GM21717 (cell line): ENCODE results near the gene MEPCE.

ENCODE experiments used
- ATAC-seq: cut with Tn5 transposase; IDR thresholded peaks from one replicate; pipeline ENCODE4 v1.9.1; 2021; ENCODE audit warnings: mild to moderate bottlenecking, moderate library complexity; ENCODE audit not compliant: unreplicated experiment

Gene MEPCE

DNA sequence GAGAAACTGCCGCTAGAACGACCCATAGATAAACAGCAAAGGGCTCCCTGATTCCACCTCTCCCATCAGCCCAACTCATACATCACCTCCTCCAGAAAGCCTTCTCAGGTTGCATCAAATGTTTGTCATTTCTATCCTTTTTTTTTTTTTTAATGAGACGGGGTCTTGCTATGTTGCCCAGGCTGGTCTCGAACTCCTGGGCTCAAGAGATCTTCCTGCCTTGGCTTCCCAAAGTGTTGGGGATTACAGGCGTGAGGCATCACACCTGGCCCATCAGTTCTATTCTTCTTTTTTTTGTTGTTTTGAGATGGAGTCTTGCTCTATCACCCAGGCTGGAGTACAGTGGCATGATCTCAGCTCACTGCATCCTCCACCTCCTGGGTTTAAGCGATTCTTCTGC is 27.4 kb downstream of the MEPCE start:
- ATAC-seq, result no peak

DNA sequence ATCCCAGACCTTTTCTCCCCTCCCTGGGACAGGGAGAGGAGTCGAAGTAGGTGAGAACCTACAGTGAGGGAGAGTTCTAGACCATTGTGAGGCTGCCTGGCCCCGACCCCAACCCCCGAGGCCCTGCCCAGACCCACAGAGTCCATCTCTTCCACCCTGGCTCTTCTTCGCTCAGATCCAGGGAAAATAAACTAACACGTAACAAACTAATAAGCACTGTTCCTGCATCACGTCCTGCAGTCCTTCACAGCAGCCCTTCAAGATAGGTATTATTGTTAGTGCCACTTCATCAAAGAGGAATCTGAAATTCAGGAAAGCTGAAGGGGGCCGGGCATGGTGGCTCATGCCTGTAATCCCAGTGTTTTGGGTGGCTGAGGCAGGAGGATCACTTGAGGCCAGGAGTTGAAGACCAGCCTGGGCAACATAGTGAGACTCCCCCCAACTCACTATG is 34.6 kb downstream of the MEPCE start, which contains the start of gene SPACDR:
Gene SPACDR (minus strand): TSS at position 51 of the 451 bp plus-strand sequence. CDS start 235 bp downstream, outside the sequence.
- no peak for ATAC-seq

DNA sequence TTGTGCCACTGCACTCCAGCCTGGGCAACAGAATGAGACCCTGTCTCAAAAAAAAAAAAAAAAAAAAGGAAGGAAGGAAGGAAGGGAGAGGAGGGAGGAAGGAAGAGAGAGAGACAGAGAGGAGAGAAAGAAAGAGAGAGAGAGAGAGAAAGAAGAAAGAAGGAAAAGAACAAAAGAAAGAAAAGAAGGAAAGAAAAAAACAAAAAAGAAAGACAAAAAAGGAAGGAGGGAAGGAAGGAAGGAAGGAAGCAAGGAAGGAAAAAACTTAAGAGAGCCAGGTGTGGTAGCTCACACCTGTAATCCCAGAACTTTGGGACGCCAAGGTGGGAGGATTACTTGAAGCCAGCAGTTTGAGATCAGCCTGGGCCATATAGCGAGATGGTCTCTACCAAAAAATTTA is 35.2 kb downstream of the MEPCE start:
- ATAC-seq, result no peak

DNA sequence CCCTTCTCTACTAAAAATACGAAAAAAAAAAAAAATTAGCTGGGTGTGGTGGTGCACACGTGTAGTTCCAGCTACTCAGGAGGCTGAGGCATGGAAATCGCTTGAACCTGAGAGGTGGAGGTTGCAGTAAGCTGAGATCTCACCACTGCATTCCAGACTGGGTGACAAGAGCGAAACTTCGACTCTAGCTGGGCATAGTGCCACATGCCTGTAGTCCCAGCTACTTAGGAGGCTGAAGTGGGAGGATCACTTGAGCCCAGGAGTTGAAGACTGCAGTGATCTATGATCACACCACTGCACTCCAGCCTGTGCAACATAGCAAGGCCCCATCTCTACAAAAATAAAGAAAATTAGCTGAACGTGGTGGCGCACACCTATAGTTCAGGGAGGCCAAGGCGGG is 35.7 kb downstream of the MEPCE start:
- ATAC-seq, result no peak

DNA sequence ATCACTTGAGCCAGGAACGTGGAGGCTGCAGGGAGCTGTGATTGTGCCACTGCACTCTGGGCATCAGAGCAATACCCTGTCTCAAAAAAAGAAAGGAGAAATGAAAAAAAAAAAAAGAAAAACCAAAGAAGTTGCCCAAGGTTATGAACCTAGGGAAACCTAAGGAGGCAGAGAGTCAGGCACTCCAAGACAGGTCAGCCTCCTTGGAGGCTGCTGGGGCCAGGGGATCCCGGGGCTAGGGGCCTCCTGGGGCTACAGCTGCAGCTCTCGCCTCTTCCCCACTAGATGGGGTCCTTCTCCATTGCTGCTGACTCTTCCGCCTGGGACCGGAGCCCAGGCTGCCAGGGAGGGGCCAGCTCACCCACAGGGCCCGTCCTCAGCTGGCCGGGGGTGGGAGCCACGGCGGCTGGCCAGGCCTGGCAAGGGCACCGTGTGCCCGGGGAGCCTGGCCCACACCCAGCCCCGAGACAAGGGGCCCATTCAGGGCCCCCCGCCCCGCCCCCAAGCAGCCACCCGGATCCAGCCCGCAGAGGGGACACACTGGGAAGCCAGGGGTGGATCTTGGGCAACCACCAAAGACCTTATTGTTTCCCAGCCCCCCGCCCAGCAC is 36.2 kb downstream of the MEPCE start:
- ATAC-seq, result no peak

DNA sequence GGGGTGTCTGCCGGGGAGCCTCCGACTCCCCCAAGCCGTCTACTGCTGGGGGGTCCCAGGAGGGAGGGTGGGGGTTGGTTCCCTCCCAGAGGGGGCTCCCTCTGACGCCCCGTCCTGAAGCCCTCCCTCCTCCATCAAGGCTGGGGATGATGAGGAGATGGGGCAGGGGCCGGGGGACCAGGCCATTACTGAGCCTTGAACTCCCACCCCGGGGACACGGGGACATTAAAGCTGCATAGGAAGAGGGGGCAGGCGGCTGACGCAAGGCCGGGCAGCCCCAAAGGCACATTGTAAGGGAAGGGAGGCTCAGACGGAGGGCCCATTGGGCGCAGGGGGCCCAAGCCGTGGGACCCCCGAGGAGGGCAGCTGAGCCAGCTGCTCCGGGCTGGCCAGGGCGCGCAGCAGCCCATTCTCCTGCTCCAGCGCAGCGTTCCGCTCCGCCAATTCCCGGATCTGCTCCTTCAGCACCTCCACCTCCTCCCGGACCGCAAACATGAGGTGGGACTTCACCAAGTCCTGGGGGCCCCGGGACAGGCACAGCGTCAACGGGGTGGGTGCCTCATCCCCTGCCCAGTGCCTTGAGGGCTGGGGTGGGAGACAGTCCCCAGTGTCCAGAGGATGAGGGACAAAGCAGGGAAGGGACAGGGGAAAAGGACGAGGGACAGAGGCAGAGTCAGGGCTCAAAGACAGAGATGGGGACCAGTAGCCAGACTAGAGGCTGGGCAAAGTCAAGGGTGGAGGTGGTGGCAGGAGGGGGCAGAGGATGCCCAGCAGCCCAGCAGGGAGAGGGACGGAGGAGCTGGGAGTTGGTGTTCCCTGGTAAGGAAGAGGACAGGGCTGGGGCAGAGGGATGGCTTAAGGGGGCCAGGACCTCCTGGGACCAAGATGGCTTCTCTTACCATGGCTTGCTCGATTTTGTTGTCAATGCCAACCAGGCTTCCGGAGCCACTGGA is 37.3 kb downstream of the MEPCE start:
- ATAC-seq, result no peak

DNA sequence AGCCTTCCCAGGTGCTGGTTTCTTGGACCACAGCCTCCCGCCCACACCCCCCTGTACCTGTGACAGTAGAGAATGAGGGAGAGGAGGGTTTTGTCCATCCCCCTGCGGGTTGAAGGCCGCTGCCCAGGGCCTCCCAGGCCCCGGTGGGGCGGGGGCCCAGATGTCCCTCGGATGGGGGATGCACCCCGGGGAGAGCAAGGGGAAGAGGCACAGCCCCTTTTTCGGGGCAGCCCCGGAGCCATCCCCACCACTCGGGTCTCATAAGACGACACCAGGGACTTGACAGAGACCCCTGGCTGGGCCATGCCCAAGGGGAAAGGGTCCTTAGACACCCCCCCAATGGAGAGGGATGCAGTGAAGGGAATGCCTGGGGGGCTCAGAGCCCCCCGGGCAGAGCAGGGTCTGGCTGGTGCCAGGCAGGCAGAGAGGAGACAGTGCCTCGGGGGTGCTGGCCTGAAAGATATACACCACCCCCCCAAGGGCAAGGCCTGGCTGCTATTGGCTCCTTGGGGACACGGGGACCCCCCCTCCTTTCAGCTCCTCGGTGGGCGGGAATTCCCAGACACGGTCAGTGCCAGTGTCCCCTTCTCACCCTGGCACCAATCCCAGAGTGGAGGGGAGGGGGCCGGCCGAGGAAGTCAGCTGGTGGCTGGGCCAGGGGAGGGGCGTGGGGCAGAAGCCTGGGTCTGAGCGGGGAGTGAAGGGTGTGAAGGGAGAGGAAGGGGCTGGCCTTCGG is 38.2 kb downstream of the MEPCE start:
- no peak for ATAC-seq

DNA sequence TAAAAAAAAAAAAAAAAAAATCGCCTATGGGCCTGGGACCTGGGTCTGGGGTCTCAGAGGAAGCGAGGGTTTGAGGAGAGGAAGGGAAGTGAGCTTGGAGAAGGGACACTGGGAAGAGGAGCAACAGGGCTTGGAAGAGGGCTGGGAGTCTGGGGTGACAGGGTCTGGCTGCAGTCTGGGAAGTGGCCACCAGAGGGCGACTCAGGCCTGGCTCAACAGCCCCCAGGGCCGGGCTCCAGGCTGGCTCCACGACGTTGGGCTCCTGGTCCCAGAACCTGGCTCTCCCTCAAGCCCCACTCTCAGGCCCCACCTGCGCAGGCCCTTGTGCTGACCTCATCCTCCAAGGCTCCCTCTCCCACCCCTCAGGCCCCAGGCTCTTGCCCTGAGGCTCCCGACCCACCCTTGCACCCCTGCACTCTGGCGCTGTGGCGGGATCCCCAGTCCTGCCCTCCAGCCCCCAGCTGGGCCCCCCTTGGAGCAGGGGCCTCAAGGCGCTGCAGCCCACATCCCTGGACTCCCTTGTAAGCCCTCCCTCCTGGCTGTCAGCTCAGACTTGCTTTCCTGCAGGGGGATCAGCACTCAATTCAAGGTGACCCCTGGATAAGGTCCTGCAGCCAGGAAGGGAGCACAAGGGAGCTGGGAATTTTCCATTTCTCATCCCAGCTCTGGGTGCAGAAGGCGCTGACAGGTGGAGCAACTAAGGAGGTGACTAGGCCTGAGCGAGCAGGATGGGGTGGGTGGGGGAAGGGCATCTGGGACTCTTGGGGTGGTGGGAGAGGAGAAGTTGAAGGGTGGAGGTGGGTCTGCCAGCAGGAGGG is 39.8 kb downstream of the MEPCE start:
- no peak for ATAC-seq

DNA sequence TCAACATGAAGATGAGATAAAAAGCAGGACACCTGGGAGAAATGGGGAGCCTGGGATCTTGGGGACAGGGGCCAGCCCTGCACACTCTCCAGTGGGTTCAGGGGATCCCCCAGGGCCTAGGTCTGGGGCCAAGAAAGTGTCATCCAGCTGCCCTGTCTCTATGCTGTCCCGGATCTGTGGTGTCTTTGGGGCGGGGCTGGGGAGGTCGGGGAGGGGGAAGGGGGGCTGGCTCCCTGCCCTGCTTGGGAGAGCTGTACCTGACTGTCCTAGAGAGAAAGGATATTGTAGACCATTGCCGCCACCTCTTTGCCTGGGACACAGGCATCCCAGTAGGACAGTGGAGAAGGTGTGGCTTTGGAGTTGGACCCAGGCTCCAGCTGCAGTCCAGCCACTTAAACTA is 41.4 kb downstream of the MEPCE start:
- ATAC-seq, result no peak

DNA sequence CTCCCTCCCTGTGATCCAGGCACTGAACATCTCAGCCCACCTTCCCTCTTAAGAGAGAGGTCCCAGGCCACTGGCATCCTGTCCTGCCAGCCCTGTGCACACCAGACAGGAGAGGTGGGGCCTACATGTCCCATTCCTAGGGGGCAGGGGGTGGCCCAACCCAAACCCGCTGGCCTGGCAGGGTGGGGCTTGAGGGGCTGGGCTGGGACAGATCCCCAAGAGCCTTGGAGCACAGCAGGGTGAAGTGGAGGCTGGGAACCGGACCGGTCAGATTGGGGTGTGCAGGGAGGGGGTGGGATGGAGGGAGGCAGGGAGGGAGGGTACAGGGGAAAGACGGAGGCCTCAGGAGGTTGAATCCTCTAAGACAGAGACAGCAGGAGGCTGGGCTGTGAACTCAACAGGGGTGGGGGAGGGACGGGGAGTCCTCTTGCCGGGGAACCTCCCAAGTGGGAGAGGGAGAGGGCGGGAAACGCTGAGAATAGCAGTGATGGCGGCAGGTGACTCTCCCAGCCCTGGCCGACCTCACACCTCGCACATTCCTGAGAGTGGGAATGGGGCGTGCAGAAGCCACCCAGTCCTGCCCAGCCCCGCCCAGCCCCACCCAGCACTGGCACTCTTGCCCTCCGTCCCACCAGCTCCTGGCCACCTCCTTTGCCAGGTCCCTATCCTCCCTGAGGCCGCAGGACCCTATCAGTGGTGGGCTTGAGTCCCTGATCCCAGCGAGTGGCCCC is 42.7 kb downstream of the MEPCE start:
- ATAC-seq, result no peak

DNA sequence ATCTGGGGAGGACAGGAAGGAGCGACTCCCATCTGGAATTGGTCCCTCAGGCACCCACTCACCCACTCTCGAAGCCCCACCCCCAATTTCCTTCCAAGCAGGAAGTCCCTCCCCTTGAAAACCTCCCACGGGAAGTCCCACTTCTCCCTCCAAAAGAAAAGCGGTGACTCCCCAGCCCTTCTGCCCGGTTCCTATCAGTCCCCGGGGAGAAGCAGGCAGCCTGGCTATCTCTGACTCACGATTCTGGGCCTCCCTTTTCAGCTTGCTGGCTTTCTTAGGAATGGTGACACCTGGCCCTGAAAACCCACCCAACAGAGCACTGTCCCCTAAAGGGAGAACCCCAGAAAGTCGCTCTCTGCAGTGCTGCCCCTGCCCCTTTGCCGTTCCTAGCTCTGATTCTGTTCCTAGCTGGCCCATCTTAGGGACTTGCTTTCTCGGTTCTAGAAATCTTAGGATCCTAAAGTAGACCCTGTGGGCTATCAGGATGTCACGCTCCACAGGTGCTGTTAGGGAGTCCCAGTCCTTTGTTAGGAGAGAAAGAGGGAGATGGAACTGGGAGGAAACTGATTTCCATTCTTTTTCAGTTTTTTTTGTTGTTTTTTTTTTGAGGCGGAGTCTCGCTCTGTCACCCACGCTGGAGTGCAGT is 43.3 kb downstream of the MEPCE start:
- ATAC-seq, result no peak

DNA sequence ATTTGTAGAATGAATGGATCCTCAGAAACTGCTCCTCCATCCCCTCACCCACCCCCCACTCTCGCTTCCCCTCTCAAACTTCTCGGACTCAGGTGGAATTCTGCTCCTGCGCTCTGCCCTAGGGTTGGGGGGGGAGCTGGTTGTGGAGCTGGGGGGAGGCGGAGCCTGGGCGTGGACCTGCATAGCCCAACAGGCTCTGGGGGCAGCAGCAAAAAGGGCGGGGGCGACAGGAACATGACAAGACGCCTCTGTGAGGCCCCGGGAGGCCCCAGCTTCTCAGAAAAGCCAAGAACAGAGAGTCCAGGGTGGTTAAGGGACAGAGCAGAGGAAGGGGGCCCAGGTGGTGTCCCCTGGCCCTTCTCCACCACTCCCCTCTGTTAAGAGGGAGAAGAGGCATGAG is 45.9 kb downstream of the MEPCE start:
- no peak for ATAC-seq

DNA sequence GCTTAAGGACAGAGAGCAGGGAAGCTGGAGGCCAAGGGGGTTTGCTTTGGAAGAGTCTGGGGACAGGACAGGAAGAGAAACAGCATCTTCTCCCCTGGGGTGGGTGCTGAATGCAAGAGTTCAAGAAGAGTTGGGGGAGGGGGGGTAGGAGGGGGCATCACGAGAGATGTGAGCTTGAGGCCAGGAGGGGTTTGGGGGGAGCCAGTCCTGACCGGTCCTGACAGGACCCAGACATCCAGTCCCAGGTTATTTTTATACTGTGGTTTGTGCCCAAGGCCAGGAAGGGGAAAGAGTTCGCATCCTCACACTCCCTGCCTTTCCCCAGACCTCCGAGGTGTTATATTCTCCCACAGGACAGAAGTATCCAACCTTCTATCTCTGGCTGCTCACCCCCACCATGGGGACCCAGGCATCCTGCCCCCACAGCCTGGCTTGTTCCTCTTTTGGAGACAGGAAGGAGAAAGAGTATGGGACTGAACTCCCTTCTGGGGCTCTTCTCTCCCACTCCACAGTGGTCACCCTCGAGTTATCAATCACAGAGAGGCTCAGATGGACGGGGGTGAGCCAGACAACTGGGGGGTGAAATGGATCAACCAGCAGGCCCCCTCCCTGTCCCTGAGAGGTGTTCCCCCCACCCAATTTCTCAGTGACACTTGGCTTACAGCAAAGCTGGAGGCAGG is 46.6 kb downstream of the MEPCE start:
- ATAC-seq, result no peak

DNA sequence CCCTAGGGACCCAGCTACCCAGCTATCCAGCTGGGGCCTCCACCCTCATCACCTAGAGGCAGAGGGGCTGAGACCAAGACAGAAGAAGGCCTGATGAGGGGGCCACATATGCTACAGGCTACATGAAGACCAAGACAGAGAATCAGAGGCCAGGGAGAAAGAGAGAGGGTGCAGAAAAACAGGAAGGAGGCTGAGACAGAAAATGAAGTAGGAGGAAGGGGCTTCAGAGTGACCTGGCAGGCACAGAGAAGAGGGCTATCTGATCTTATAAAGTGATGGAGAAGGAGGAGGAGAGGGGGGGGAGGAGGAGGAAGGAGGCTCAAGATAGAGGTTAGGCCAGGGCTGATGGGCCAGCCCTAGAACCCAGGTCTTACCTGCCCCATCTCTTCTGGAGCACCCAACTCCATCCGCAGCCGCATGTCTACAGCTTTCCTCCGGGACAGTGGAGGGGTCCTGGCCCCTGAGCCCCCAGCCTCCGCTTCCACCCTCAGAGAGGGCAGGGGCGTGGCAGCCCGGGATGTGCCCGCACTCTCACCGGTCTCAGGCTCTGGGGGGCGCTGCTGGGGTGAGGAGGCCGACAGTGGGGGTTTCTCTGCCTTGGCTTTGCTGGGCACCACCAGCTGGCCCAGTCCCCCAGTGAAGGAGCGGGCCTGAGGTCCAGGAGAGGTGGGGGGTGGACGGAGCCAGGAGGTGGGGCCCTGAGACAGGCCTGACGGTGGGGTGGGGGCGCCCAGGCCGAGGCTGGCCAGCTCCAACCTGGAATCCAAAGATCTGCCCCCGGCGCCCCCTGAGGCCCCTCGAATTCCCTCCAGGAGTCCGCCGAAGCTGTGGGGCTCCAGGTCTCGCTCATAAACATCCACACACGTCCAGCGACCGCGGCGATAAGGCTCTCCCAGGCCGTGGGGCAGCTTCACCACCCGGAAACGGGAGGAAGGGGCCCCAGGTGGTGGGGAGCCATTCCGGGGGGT is 47.6 kb downstream of the MEPCE start:
- no peak for ATAC-seq

DNA sequence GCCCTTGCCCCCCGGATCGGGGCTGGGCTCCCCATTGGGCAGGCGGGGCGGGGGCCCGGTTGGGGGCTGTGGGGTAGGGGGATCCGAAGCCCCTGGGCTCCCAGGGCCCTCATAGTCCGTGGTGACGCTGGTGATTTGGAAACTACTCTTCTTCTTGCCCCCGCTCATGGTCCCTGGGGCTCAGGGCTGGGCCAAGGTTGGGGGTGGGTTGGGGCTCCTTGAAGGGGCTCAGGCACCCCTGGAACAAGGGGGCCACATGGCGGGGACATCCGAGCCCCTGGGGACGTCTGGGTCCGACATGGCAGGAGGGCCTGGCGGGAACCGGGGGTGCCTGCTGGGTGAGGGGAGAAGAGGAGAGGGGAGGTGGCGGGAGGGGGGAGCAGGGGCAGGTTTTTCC is 48.2 kb downstream of the MEPCE start:
- no peak for ATAC-seq

DNA sequence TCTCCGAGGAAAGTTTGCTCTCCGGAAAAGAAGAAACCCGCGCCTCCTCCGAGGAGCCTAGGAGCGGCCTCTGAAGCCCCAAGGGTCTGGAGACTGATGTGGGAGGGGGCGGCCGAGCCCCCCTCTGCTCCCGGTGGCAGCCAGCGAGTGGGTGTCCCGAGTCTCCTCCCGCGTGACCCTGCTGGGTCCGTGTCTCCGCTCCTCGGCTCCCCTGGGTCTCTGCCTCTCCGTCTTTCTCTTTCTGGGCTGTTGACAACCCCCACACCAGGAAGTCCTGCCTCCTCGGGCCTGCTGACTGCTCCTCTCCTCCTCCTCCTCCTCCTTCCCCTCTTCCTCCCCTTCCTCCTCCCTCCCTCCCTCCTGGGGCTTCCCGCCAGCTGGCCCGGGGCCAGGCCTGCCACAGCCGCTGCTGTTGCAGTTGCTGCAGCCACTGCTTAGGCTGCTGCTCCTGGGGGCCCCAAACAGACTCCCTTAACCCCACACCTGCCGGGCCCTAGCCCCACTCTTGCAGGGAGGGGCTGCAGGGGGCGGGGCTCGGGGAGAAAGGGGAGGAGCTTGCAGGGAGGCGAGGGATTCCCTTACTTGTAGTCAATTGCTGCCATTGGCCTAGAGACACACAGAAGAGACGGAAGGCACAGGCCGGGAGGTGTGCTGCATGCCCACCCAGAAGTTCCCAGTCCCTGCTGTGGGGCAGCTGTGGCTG is 49.5 kb downstream of the MEPCE start, which contains the start of gene TSC22D4:
Gene TSC22D4 (minus strand): TSS at position 257 of the 703 bp plus-strand sequence. CDS start 1,176 bp downstream, outside the sequence.
- ATAC-seq, result peak; percentile 47

DNA sequence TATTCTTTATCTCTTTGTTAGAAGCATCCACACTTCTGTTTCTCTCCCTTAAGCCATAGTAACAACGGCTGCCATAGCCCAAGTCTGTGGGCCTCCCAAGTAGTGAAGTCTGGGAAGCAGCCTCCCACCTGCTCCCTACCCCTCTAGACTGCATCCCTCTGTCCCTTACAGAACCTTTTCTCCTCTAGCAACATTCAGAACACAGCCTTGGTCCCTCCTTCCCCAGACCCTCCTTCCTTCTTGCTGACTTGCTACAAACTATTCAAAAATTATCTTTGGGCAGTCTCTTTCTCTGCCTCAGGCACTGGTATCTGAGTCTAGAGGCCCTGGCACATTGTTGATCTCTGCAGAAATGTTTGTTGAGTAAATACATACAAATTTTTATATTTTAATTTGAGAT is 51.8 kb downstream of the MEPCE start:
- no peak for ATAC-seq
